HepG2 (cell line): ENCODE data around the gene TMEM11. TPM values are rescaled to one million over a fixed set of nuclear protein-coding genes. Genes with fewer than 3 reads are reported as not detected.

Experiments
- CBX5 ChIP-seq: sonication (generic); formaldehyde crosslinking; IDR thresholded peaks from 2 replicates; pipeline ENCODE4 v1.4.0; 2020; ENCODE audit warnings: missing genetic modification reagents, borderline replicate concordance
- ELF4 ChIP-seq: sonication (generic); formaldehyde crosslinking; IDR thresholded peaks from 2 replicates; pipeline ENCODE4 v1.5.0; 2020; ENCODE audit warnings: missing genetic modification reagents, mild to moderate bottlenecking, moderate library complexity, borderline replicate concordance
- ELK4 ChIP-seq: sonication (generic); formaldehyde crosslinking; IDR thresholded peaks from 2 replicates; pipeline ENCODE4 v1.9.0; 2021; ENCODE audit warnings: missing genetic modification reagents, borderline replicate concordance
- GPBP1L1 ChIP-seq: sonication (generic); formaldehyde crosslinking; IDR thresholded peaks from 2 replicates; pipeline ENCODE4 v1.5.0; 2020; ENCODE audit warnings: mild to moderate bottlenecking, missing genetic modification reagents
- GZF1 ChIP-seq: sonication (generic); formaldehyde crosslinking; IDR thresholded peaks from 2 replicates; pipeline ENCODE4 v1.5.1; 2020; ENCODE audit warnings: mild to moderate bottlenecking, missing genetic modification reagents
- HOXA3 ChIP-seq: sonication (generic); formaldehyde crosslinking; IDR thresholded peaks from 2 replicates; pipeline ENCODE4 v1.5.0; 2020; ENCODE audit warnings: missing genetic modification reagents
- LCORL ChIP-seq, 2 experiments: fragments of 450-650 bp in 1 of 2; sonication (generic) in 1 of 2; formaldehyde crosslinking in 1 of 2; IDR thresholded peaks; 2 replicates each; pipeline versions ENCODE4 v1.5.0 to v1.6.1; 2017 to 2020; ENCODE audit warnings: antibody characterized with exemption in 1 of 2, missing genetic modification reagents in 1 of 2
- PHF5A ChIP-seq: IDR thresholded peaks from one replicate; pipeline ENCODE4 v1.6.1; 2018; ENCODE audit warnings: low read depth, missing genetic modification reagents; ENCODE audit not compliant: unreplicated experiment
- PHF8 ChIP-seq: sonication (generic); formaldehyde crosslinking; IDR thresholded peaks from 2 replicates; pipeline ENCODE4 v1.5.0; 2020; ENCODE audit warnings: missing genetic modification reagents
- SMAD3 ChIP-seq: sonication (generic); formaldehyde crosslinking; IDR thresholded peaks from 2 replicates; pipeline ENCODE4 v1.4.0; 2020; ENCODE audit warnings: missing genetic modification reagents
- SUZ12 ChIP-seq: fragments of 150-350 bp; IDR thresholded peaks from 2 replicates; pipeline ENCODE4 v1.6.1; 2014; ENCODE audit warnings: low read depth, low read length
- YEATS4 ChIP-seq: sonication (generic); formaldehyde crosslinking; IDR thresholded peaks from 2 replicates; pipeline ENCODE4 v1.4.0; 2020; ENCODE audit warnings: missing genetic modification reagents, borderline replicate concordance
- ZEB1 ChIP-seq: IDR thresholded peaks from 2 replicates; pipeline ENCODE4 v1.6.1; 2012; ENCODE audit warnings: mild to moderate bottlenecking, low read depth, inconsistent platforms; ENCODE audit not compliant: insufficient replicate concordance
- ZFAT ChIP-seq: sonication (generic); formaldehyde crosslinking; conservative IDR thresholded peaks from 2 replicates; pipeline ENCODE4 v1.8.1; 2023; ENCODE audit warnings: missing genetic modification reagents, inconsistent platforms
- ZFY ChIP-seq: sonication (generic); formaldehyde crosslinking; IDR thresholded peaks from 2 replicates; pipeline ENCODE4 v1.4.0; 2020; ENCODE audit warnings: missing genetic modification reagents
- ZNF281 ChIP-seq: sonication (generic); formaldehyde crosslinking; IDR thresholded peaks from 2 replicates; pipeline ENCODE4 v1.4.0; 2020; ENCODE audit warnings: missing genetic modification reagents, borderline replicate concordance
- ZNF383 ChIP-seq: sonication (generic); formaldehyde crosslinking; IDR thresholded peaks from 2 replicates; pipeline ENCODE4 v1.4.0; 2020; ENCODE audit warnings: missing genetic modification reagents, mild to moderate bottlenecking, borderline replicate concordance
- ZNF781 ChIP-seq: sonication (generic); formaldehyde crosslinking; IDR thresholded peaks from 2 replicates; pipeline ENCODE4 v1.5.1; 2020; ENCODE audit warnings: borderline replicate concordance, mild to moderate bottlenecking, missing genetic modification reagents; ENCODE audit errors: not compliant biosample characterization
- ZZZ3 ChIP-seq: sonication (generic); formaldehyde crosslinking; IDR thresholded peaks from 2 replicates; pipeline ENCODE4 v1.4.0; 2020; ENCODE audit warnings: missing genetic modification reagents, mild to moderate bottlenecking, borderline replicate concordance
- polyA plus RNA-seq, 8 experiments: library from polyadenylated mRNA; depleted of rRNA in 3 of 8; stranded (reverse) in 7 of 8; unstranded in 1 of 8; fragments of >200 nt; fragmentation: Illumina TruSeq in 4 of 8; extraction: Trizol in 4 of 8; gene quantifications; 2 replicates each; pipeline versions ENCODE4 v1.2.1 to v1.2.3, GENCODE V29; 2011 to 2016; ENCODE audit warnings: low read depth in 4 of 8, missing spikeins in 1 of 8, mixed read lengths in 1 of 8; ENCODE audit not compliant: insufficient read depth in 1 of 8
- total RNA-seq, 5 experiments: library from RNA; depleted of rRNA; stranded (reverse); fragments of >200 nt; fragmentation: Illumina TruSeq; extraction: Trizol; gene quantifications; 2 replicates each; pipeline ENCODE4 v1.2.3, GENCODE V29; 2016; ENCODE audit warnings: low read depth in 1 of 5
- TF ChIP-seq, protein P1 (sequence below): sonication (generic); formaldehyde crosslinking; IDR thresholded peaks from 2 replicates; pipeline ENCODE4 v1.8.1; 2023; ENCODE audit warnings: missing genetic modification reagents, mild to moderate bottlenecking, borderline replicate concordance
- TF ChIP-seq, protein P2 (sequence below): sonication (generic); formaldehyde crosslinking; IDR thresholded peaks from 2 replicates; pipeline ENCODE4 v1.5.1; 2020; ENCODE audit warnings: missing genetic modification reagents, mild to moderate bottlenecking, borderline replicate concordance

The TMEM11 gene
- total and polyA plus RNA-seq, 2 of the 13 experiments (the other 11 are each of a cell fraction or from before 2014, with no cell fraction given): 18.7 to 35.0 TPM

GRCh38 chr17:21214015-21214776, at the start of gene TMEM11 (continued):
- TF ChIP-seq, protein P1, sequence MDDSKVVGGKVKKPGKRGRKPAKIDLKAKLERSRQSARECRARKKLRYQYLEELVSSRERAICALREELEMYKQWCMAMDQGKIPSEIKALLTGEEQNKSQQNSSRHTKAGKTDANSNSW (CRISPR knock-in tag): no peak
- peak; percentile 83 for TF ChIP-seq ZFY (CRISPR knock-in tag)
- TF ChIP-seq SMAD3 (CRISPR knock-in tag): no peak
- TF ChIP-seq PHF8 (CRISPR knock-in tag): peak; percentile 91
- no peak for TF ChIP-seq GPBP1L1 (CRISPR knock-in tag)
- no peak for TF ChIP-seq ZEB1
- no peak for TF ChIP-seq ZNF383
- 0 out of 2 replicates have a peak, but pooled peaks have one; percentile 31 for TF ChIP-seq GZF1 (CRISPR knock-in tag)
- no peak for TF ChIP-seq ZZZ3 (CRISPR knock-in tag)
- TF ChIP-seq CBX5 (CRISPR knock-in tag): peak; percentile 27; the same call in 1 of the 2 replicates
- TF ChIP-seq YEATS4 (CRISPR knock-in tag): peak; percentile 71
- TF ChIP-seq, protein P2, sequence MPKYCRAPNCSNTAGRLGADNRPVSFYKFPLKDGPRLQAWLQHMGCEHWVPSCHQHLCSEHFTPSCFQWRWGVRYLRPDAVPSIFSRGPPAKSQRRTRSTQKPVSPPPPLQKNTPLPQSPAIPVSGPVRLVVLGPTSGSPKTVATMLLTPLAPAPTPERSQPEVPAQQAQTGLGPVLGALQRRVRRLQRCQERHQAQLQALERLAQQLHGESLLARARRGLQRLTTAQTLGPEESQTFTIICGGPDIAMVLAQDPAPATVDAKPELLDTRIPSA (CRISPR knock-in tag): 0 out of 2 replicates have a peak, but pooled peaks have one; percentile 85
- TF ChIP-seq ZNF781 (CRISPR knock-in tag): peak; percentile 83
- TF ChIP-seq SUZ12: peak; percentile 92
- TF ChIP-seq HOXA3 (CRISPR knock-in tag): peak; percentile 78
- peak; percentile 47; the same call in 1 of the 2 replicates for TF ChIP-seq ELF4 (CRISPR knock-in tag)
- peak; percentile 21 for TF ChIP-seq PHF5A
- TF ChIP-seq ELK4 (CRISPR knock-in tag): 0 out of 2 replicates have a peak, but pooled peaks have one; percentile 37
- no peak for TF ChIP-seq ZNF281 (CRISPR knock-in tag)
- no peak for TF ChIP-seq ZFAT
- TF ChIP-seq LCORL (IDR thresholded peaks at IDR 0.05): no peak
- peak; percentile 39; the same call in 1 of the 2 replicates for TF ChIP-seq LCORL (CRISPR knock-in tag; IDR thresholded peaks at IDR 0.05)
